SK-N-SH (cell line): ENCODE results near the gene SLC2A8. TPM values are rescaled to one million over a fixed set of nuclear protein-coding genes. Genes with fewer than 3 reads are reported as not detected.
A peak's percentile ranks its signal among the peaks of the same experiment; 100 is the strongest.

Experiments
- CTCF ChIA-PET: fragments of 300-600, 350-600 bp; formaldehyde crosslinking; extraction: SDS; loops from one replicate; lab custom pipeline; 2021; lab: Yijun Ruan, JAX
- POLR2A ChIA-PET: fragments of 350-600 bp; sonication (Branson Sonifier 250); formaldehyde crosslinking; extraction: SDS; loops from one replicate; lab custom pipeline; 2020; ENCODE audit warnings: antibody characterized with exemption, inconsistent platforms; lab: Yijun Ruan, JAX
- DNase-seq: peaks from one replicate; pipeline ENCODE4 v3.0.0; 2012
- H2AFZ ChIP-seq: fragments of 200-600 bp; sonication (generic); 2 replicates; pipeline ENCODE4 v1.8.1; 2016; ENCODE audit warnings: antibody characterized with exemption, mild to moderate bottlenecking, low read depth
- H3F3A ChIP-seq: fragments of 200-600 bp; sonication (generic); replicated peaks from 2 replicates; pipeline ENCODE3; 2016; ENCODE audit warnings: antibody characterized with exemption, mild to moderate bottlenecking; ENCODE audit not compliant: insufficient read depth
- H3K27ac ChIP-seq, 2 experiments: fragments of 200-500 bp in 1 of 2; fragments of 200-600 bp in 1 of 2; sonication (Bioruptor generic) in 1 of 2; sonication (generic), shearing (Covaris generic) in 1 of 2; 2 replicates each; pipeline versions ENCODE4 v1.5.1 to v1.6.1; 2014 to 2016; ENCODE audit warnings: low read depth in 2 of 2, inconsistent platforms in 1 of 2, low read length in 1 of 2, mild to moderate bottlenecking in 1 of 2, mixed read lengths in 1 of 2
- H3K27me3 ChIP-seq: fragments of 200-600 bp; sonication (generic), shearing (Covaris generic); 2 replicates; pipeline ENCODE4 v1.6.1; 2016; ENCODE audit warnings: mixed run types; ENCODE audit not compliant: insufficient read depth
- H3K36me3 ChIP-seq, 2 experiments: fragments of 200-500 bp in 1 of 2; fragments of 200-600 bp in 1 of 2; sonication (Bioruptor generic) in 1 of 2; sonication (generic) in 1 of 2; replicated peaks in 1 of 2; 2 replicates each; pipeline versions ENCODE3 to v1.5.1; 2014 to 2016; ENCODE audit warnings: low read length in 1 of 2, mild to moderate bottlenecking in 1 of 2; ENCODE audit not compliant: insufficient read depth in 2 of 2, control insufficient read depth in 1 of 2
- H3K4me1 ChIP-seq, 2 experiments: fragments of 200-500 bp in 1 of 2; fragments of 200-600 bp in 1 of 2; sonication (Bioruptor generic) in 1 of 2; sonication (generic), shearing (Covaris generic) in 1 of 2; 2 replicates each; pipeline versions ENCODE4 v1.5.1 to v1.6.1; 2014 to 2016; ENCODE audit warnings: low read depth in 1 of 2, low read length in 1 of 2, mixed run types in 1 of 2; ENCODE audit not compliant: insufficient read depth in 2 of 2, control insufficient read depth in 1 of 2
- H3K4me2 ChIP-seq: fragments of 200-600 bp; sonication (generic), shearing (Covaris generic); 2 replicates; pipeline ENCODE4 v1.6.1; 2017; ENCODE audit warnings: mixed run types
- H3K4me3 ChIP-seq, 2 experiments: fragments of 200-500 bp in 1 of 2; fragments of 200-600 bp in 1 of 2; sonication (Bioruptor generic) in 1 of 2; sonication (generic), shearing (Covaris generic) in 1 of 2; 2 replicates each; pipeline versions ENCODE4 v1.5.1 to v1.8.1; 2014 to 2016; ENCODE audit warnings: low read depth in 2 of 2, inconsistent platforms in 1 of 2, low read length in 1 of 2, mild to moderate bottlenecking in 1 of 2, mixed read lengths in 1 of 2, moderate library complexity in 1 of 2
- H3K79me2 ChIP-seq: fragments of 200-600 bp; sonication (generic); 2 replicates; pipeline ENCODE4 v1.8.1; 2017; ENCODE audit warnings: mild to moderate bottlenecking; ENCODE audit not compliant: insufficient read depth
- H3K9ac ChIP-seq: fragments of 200-600 bp; sonication (generic); 2 replicates; pipeline ENCODE4 v1.6.1; 2017; ENCODE audit warnings: mixed run types
- H3K9me2 ChIP-seq: fragments of 200-600 bp; sonication (generic); 2 replicates; pipeline ENCODE4 v1.6.1; 2017; ENCODE audit warnings: mixed run types
- H3K9me3 ChIP-seq: fragments of 200-600 bp; sonication (generic); 2 replicates; pipeline ENCODE4 v1.6.1; 2017; ENCODE audit warnings: mixed run types, mild to moderate bottlenecking, moderate library complexity
- H4K20me1 ChIP-seq: fragments of 200-600 bp; sonication (generic); 2 replicates; pipeline ENCODE4 v1.6.1; 2017; ENCODE audit warnings: mild to moderate bottlenecking, mixed run types; ENCODE audit not compliant: insufficient read depth
- EP300 ChIP-seq, 2 experiments: IDR thresholded peaks; 2 replicates each; pipeline versions ENCODE4 v1.4.0 to v1.6.1; 2012; ENCODE audit warnings: borderline replicate concordance in 1 of 2, low read depth in 1 of 2, low read length in 1 of 2
- FOSL2 ChIP-seq: IDR thresholded peaks from 2 replicates; pipeline ENCODE4 v1.4.0; 2012; ENCODE audit warnings: low read depth, mild to moderate bottlenecking, moderate library complexity, borderline replicate concordance
- FOXJ3 ChIP-seq: sonication (generic); formaldehyde crosslinking; IDR thresholded peaks from 2 replicates; pipeline ENCODE4 v1.5.1; 2020; ENCODE audit warnings: mild to moderate bottlenecking, missing genetic modification reagents
- GABPA ChIP-seq: IDR thresholded peaks from 2 replicates; pipeline ENCODE4 v1.4.0; 2012; ENCODE audit warnings: low read depth, mild to moderate bottlenecking
- MEF2A ChIP-seq: IDR thresholded peaks from 2 replicates; pipeline ENCODE4 v1.4.0; 2012; ENCODE audit warnings: low read depth, borderline replicate concordance
- MXI1 ChIP-seq: IDR thresholded peaks from 2 replicates; pipeline ENCODE4 v1.6.1; 2012; ENCODE audit warnings: mild to moderate bottlenecking, low read depth, low read length, improper control_type of control experiment
- RXRA ChIP-seq: IDR thresholded peaks from 2 replicates; pipeline ENCODE4 v1.4.0; 2012; ENCODE audit warnings: low read depth, mild to moderate bottlenecking, borderline replicate concordance
- WGBS: methylation state at CpG from one replicate; pipeline ENCODE4 v1.1.6; 2017; ENCODE audit warnings: low lambda C conversion rate; 5-methylcytosine and 5-hydroxymethylcytosine counted together
- polyA plus RNA-seq, 3 experiments: library from polyadenylated mRNA; depleted of rRNA; stranded (reverse); fragments of >200 nt; gene quantifications; 2 replicates each; pipeline ENCODE4 v1.2.3, GENCODE V29; 2012
- TF ChIP-seq, protein P1 (sequence below): IDR thresholded peaks from 2 replicates; pipeline ENCODE4 v1.4.0; 2012; ENCODE audit warnings: low read depth, borderline replicate concordance
- TF ChIP-seq, protein P2 (sequence below): IDR thresholded peaks from 2 replicates; pipeline ENCODE4; 2012

SLC2A8 gene
- polyA plus RNA-seq, 1 of the 3 experiments (the other 2 are of a cell fraction): 15.1 TPM

DNA sequence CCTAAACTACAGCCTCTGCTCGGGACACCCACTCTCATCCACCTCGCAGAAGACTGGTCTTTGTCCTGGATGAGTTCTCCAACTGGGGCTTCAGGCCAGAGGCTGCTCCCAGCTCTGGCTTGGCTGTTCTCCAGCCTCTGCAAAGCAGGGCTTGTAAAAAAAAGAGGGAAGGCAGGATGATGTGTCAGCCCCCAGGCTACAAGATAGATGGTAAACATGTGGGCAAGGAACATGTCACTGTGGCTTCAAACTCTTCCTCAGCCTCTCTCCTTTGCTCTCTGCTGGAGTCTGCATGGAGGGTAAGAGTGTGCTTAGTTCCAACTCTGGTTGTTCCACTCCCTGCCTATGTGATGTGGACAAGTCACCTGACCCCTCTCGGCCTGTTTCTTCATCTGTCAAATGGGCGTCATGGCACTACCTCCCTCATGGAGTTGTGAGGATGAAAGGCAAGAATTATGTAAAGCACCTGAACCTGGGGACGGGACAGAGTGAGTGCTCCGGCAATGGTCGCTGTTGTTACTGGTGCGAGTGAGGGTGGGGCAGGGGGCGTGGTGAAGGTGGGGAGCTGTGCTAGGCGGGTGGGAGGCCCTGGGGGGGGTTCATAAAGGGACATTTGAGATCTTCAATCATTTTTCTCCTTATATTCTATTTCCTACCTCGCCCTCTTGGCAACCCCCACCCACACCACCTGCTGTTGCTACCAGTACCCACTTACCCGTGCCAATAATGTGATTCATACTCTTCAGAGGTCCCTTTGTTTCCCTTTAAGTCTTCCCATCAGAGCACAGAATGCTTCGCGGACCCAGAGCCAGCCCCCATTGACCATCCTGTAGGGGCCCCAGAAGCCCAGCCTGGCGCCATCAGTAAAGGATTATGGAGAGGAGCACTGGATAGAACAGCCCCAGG lies 20.4 kb downstream of the SLC2A8 start:
- Histone ChIP-seq H2AFZ (no peak overlapping the region), H3K4me1 (peaks cover under 1 to 10% of the 10 kb centered on the region in 2 experiments; a peak in 2 of 4 replicates), H3K9me2 (no peaks in the 10 kb centered on the region), H3K27ac (no peak overlapping the region), H3K9ac (no peak overlapping the region), H3K4me2 (no peak overlapping the region), H3K4me3 (no peak overlapping the region), H3F3A (peaks cover 4% of the 10 kb centered on the region), H3K27me3 (no peaks in the 10 kb centered on the region), H3K36me3 (no peaks in the 10 kb centered on the region), H3K79me2 (peaks cover 7% of the 10 kb centered on the region; the same call in 1 of the 2 replicates), H3K9me3 (no peaks in the 10 kb centered on the region), H4K20me1 (no peaks in the 10 kb centered on the region)
- WGBS: 81% methylated on average over 15 of the region's 15 CpGs
- peak; percentile 57 for DNase-seq
- TF ChIP-seq MEF2A: no peak
- TF ChIP-seq MXI1: peak; percentile 36; the same call in 1 of the 2 replicates
- CTCF ChIA-PET: interaction anchor here (0.9 to 1.1 kb wide), 3 partner anchors 10 to 475 kb away, joined by 3 to 4 read pairs (median 3); no protein-coding TSS in a partner anchor
- POLR2A ChIA-PET: no interaction called here

DNA sequence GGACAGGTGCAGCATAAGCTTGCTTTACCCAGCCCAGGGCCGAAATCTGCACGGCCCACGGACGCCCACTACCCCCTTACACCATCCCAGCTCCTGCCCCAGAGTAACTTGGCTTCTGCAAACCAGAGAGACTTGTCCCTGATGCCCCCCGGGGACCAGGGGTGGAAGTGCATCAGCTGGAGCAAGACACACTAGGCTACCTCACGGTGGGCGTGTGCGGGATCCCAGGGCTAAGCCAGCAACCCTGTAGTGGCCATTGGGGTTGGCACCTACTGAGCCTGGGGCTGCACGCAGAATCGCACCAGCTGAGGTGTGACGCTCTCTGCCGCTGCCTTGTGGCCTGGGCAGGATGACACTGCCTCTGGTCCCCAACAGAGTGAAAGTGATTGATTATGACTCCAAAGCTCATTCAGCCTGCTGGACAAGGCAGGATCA lies 21.1 kb downstream of the SLC2A8 start:
- H3K27ac ChIP-seq: no peak overlapping the region
- 100% methylated on average over 6 of the region's 12 CpGs for WGBS
- peaks cover 7 to 17% of the 10 kb centered on the region in 2 experiments; a peak in 2 of 4 replicates for H3K4me1 ChIP-seq
- CTCF ChIA-PET: interaction anchor here (0.9 to 1.1 kb wide), 2 partner anchors 14 to 476 kb away, joined by 3 to 4 read pairs; no protein-coding TSS in a partner anchor
- no peaks in the 10 kb centered on the region for H3K36me3 ChIP-seq
- peaks cover 4% of the 10 kb centered on the region for H3F3A ChIP-seq
- POLR2A ChIA-PET: no interaction called here
- no peaks in the 10 kb centered on the region for H3K27me3 ChIP-seq
- no peak overlapping the region for H2AFZ ChIP-seq
- no peaks in the 10 kb centered on the region for H4K20me1 ChIP-seq
- H3K9ac ChIP-seq: no peak overlapping the region
- no peak overlapping the region for H3K4me2 ChIP-seq
- H3K79me2 ChIP-seq: peaks cover 14% of the 10 kb centered on the region; the same call in 1 of the 2 replicates
- DNase-seq: peak; percentile 53
- H3K4me3 ChIP-seq: no peak overlapping the region
- H3K9me2 ChIP-seq: no peaks in the 10 kb centered on the region
- H3K9me3 ChIP-seq: no peaks in the 10 kb centered on the region
- TF ChIP-seq FOSL2 (no peak), FOXJ3 (CRISPR knock-in tag) (no peak), GABPA (no peak), RXRA (no peak), EP300 (IDR thresholded peaks at IDR 0.05; ENCODE audit: borderline replicate concordance in 1 of 2, low read depth in 1 of 2, low read length in 1 of 2) (no peak)
- TF ChIP-seq, protein P1, sequence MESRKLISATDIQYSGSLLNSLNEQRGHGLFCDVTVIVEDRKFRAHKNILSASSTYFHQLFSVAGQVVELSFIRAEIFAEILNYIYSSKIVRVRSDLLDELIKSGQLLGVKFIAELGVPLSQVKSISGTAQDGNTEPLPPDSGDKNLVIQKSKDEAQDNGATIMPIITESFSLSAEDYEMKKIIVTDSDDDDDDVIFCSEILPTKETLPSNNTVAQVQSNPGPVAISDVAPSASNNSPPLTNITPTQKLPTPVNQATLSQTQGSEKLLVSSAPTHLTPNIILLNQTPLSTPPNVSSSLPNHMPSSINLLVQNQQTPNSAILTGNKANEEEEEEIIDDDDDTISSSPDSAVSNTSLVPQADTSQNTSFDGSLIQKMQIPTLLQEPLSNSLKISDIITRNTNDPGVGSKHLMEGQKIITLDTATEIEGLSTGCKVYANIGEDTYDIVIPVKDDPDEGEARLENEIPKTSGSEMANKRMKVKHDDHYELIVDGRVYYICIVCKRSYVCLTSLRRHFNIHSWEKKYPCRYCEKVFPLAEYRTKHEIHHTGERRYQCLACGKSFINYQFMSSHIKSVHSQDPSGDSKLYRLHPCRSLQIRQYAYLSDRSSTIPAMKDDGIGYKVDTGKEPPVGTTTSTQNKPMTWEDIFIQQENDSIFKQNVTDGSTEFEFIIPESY: no peak
- TF ChIP-seq, protein P2, sequence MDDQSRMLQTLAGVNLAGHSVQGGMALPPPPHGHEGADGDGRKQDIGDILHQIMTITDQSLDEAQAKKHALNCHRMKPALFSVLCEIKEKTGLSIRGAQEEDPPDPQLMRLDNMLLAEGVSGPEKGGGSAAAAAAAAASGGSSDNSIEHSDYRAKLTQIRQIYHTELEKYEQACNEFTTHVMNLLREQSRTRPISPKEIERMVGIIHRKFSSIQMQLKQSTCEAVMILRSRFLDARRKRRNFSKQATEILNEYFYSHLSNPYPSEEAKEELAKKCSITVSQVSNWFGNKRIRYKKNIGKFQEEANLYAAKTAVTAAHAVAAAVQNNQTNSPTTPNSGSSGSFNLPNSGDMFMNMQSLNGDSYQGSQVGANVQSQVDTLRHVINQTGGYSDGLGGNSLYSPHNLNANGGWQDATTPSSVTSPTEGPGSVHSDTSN: no peak
